Thoracic aorta (tissue), 2 donors: ENCODE data around the gene RELA. TPM values are rescaled to one million over a fixed set of nuclear protein-coding genes. Genes with fewer than 3 reads are reported as not detected.

Experiments
- ATAC-seq: fragments of 150-250 bp; one replicate; pipeline ENCODE4 v1.8.0; 2017; ENCODE audit warnings: low read depth; ENCODE audit not compliant: insufficient number of reproducible peaks, low FRiP score
- DNase-seq: peaks from one replicate; pipeline ENCODE4 v3.0.0-alpha.2; 2020; ENCODE audit warnings: low spot score
- H3K27ac ChIP-seq, 2 donors: fragments of 200-600 bp; sonication (generic); 1 replicate in 1 of 2; 2 replicates in 1 of 2; pipeline ENCODE4 v1.5.1; 2016; ENCODE audit warnings: mild to moderate bottlenecking in 2 of 2, moderate library complexity in 2 of 2
- H3K27me3 ChIP-seq: fragments of 200-600 bp; sonication (generic); replicated peaks from 2 replicates; pipeline ENCODE4 v1.6.0; 2016; ENCODE audit warnings: mild to moderate bottlenecking; ENCODE audit not compliant: insufficient read depth
- H3K36me3 ChIP-seq: fragments of 200-600 bp; sonication (generic); one replicate; pipeline ENCODE4 v1.5.1; 2016
- H3K4me1 ChIP-seq, 2 donors: fragments of 200-600 bp; sonication (generic); 1 replicate in 1 of 2; 2 replicates in 1 of 2; pipeline versions ENCODE4 v1.5.1 to v1.6.0; 2016; ENCODE audit warnings: low read depth in 2 of 2, mild to moderate bottlenecking in 1 of 2; ENCODE audit not compliant: control insufficient read depth in 1 of 2
- H3K4me3 ChIP-seq: fragments of 200-600 bp; sonication (generic); 2 replicates; pipeline ENCODE4 v1.5.1; 2016; ENCODE audit warnings: mild to moderate bottlenecking
- H3K9me3 ChIP-seq: fragments of 200-600 bp; sonication (generic); 2 replicates; pipeline ENCODE4 v1.5.1; 2016
- CTCF ChIP-seq: fragments of 200-600 bp; sonication (generic); IDR thresholded peaks from one replicate; pipeline ENCODE4 v1.5.1; 2019; ENCODE audit warnings: antibody characterized with exemption
- total RNA-seq, 2 donors: library from RNA; depleted of rRNA; stranded (reverse); fragments of >200 nt; gene quantifications; one replicate each; pipeline versions ENCODE4 v1.1.0 to v1.2.3, GENCODE V29; 2016

Gene RELA
- total RNA-seq, 2 donors from 2014 or later = 81.5 to 84.4 TPM

GRCh38 chr11:65637032-65637557 lies 25.6 kb downstream of the RELA start:
- peak overlapping the region; percentile 53 to 74 for H3K27ac ChIP-seq

GRCh38 chr11:65636108-65637031 lies 26.3 kb downstream of the RELA start:
- peaks cover 46% of the 10 kb centered on the region for H3K36me3 ChIP-seq
- no peaks in the 10 kb centered on the region for H3K27me3 ChIP-seq
- no peak for DNase-seq
- no peaks in the 10 kb centered on the region for H3K9me3 ChIP-seq
- peaks cover 23 to 38% of the 10 kb centered on the region in 2 donors for H3K4me1 ChIP-seq
- no peak overlapping the region for H3K4me3 ChIP-seq
- ATAC-seq = no peak
- H3K27ac ChIP-seq = peak overlapping the region; percentile 53 to 74
- no peak for TF ChIP-seq CTCF

More at GRCh38 chr11:65637032-65637557, 25.6 kb downstream of the RELA start:
- H3K9me3 ChIP-seq = no peaks in the 10 kb centered on the region
- DNase-seq = no peak
- peaks cover 39% of the 10 kb centered on the region for H3K36me3 ChIP-seq
- H3K27me3 ChIP-seq = no peaks in the 10 kb centered on the region
- no peak overlapping the region for H3K4me3 ChIP-seq
- TF ChIP-seq CTCF = no peak
- H3K4me1 ChIP-seq = peaks cover 23 to 40% of the 10 kb centered on the region in 2 donors
- no peak for ATAC-seq

GRCh38 chr11:65634905-65635731 lies 27.6 kb downstream of the RELA start:
- ATAC-seq (no peak), DNase-seq (no peak)
- Histone ChIP-seq H3K27ac (no peak overlapping the region), H3K4me1 (peaks cover 23 to 31% of the 10 kb centered on the region in 2 donors), H3K9me3 (no peaks in the 10 kb centered on the region), H3K27me3 (no peaks in the 10 kb centered on the region), H3K36me3 (peaks cover 56% of the 10 kb centered on the region), H3K4me3 (no peak overlapping the region)
- no peak for TF ChIP-seq CTCF

- ATAC-seq = no peak
- peaks cover 20 to 24% of the 10 kb centered on the region in 2 donors for H3K4me1 ChIP-seq
- DNase-seq = no peak
- peaks cover 62% of the 10 kb centered on the region for H3K36me3 ChIP-seq
- no peak overlapping the region for H3K27ac ChIP-seq
- no peak for TF ChIP-seq CTCF
- H3K4me3 ChIP-seq = no peak overlapping the region
- H3K9me3 ChIP-seq = no peaks in the 10 kb centered on the region
- no peaks in the 10 kb centered on the region for H3K27me3 ChIP-seq
Observed at GRCh38 chr11:65634440-65634839, 28.3 kb downstream of the RELA start.

- H3K36me3 ChIP-seq = peaks cover 65% of the 10 kb centered on the region
- ATAC-seq = no peak
- TF ChIP-seq CTCF = no peak
Observed at GRCh38 chr11:65634109-65634436, 28.6 kb downstream of the RELA start.

More at GRCh38 chr11:65634109-65634436, 28.6 kb downstream of the RELA start:
- DNase-seq = no peak
- H3K4me1 ChIP-seq = peaks cover 17 to 21% of the 10 kb centered on the region in 2 donors
- no peaks in the 10 kb centered on the region for H3K9me3 ChIP-seq
- H3K27ac ChIP-seq = no peak overlapping the region
- H3K4me3 ChIP-seq = no peak overlapping the region
- H3K27me3 ChIP-seq = no peaks in the 10 kb centered on the region
